Vagina (tissue), 2 donors: ENCODE data around the gene CXADR.

Experiments
- POLR2A ChIP-seq, 2 donors: fragments of 450-650 bp; IDR thresholded peaks; one replicate each; pipeline ENCODE4 v1.6.1; 2017; ENCODE audit warnings: antibody characterized with exemption in 2 of 2, mild to moderate bottlenecking in 2 of 2, moderate library complexity in 2 of 2
- TF ChIP-seq, protein P1 (sequence below), 3 experiments: fragments of 450-650 bp in 2 of 3; fragments of 200-600 bp in 1 of 3; sonication (generic) in 1 of 3; IDR thresholded peaks; one replicate each; pipeline ENCODE4 v1.5.1; 2017 to 2019; ENCODE audit warnings: antibody characterized with exemption in 3 of 3, mild to moderate bottlenecking in 2 of 3, moderate library complexity in 2 of 3

DNA sequence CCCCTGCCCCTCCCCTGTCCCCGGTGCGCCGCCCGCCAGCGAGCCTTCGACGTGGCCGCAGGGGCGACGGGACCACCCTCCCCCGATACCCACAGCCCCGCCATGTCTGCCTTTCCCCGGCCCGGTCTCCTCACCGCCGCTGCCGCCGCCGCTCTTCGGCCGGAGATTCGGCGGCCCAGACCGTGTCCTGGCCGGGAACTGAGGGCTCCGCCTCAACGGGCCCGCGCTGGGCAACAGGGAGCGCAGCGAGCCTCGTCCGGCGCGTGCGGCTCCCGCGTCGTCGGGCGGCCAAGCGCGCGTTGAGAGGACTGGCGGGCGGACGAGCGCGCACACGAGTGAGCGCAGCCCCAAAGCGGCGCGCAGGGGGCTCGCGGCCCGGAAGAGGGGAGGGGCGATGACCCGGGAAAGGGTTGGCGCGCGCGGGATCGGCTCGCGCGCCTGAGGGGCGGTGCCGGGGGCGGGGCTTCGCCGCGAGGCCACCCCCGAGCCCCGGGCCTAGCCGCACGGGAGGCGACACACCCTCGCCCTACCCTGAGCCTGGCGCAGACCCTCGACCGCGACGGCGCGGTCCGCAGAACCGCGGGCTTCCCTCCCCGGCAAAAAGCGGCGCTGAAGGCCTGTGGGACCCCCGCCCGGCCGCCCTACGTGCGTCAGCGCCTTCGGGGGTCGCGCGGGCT, 99.9 kb downstream of the CXADR start, which contains the start of gene BTG3:
- TF ChIP-seq, protein P1, sequence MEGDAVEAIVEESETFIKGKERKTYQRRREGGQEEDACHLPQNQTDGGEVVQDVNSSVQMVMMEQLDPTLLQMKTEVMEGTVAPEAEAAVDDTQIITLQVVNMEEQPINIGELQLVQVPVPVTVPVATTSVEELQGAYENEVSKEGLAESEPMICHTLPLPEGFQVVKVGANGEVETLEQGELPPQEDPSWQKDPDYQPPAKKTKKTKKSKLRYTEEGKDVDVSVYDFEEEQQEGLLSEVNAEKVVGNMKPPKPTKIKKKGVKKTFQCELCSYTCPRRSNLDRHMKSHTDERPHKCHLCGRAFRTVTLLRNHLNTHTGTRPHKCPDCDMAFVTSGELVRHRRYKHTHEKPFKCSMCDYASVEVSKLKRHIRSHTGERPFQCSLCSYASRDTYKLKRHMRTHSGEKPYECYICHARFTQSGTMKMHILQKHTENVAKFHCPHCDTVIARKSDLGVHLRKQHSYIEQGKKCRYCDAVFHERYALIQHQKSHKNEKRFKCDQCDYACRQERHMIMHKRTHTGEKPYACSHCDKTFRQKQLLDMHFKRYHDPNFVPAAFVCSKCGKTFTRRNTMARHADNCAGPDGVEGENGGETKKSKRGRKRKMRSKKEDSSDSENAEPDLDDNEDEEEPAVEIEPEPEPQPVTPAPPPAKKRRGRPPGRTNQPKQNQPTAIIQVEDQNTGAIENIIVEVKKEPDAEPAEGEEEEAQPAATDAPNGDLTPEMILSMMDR (IDR thresholded peaks at IDR 0.05) = peak in 1 of 3 experiments; percentile 14
- TF ChIP-seq POLR2A (IDR thresholded peaks at IDR 0.05) = peak in 1 of 2 donors; percentile 98
